OCI-LY7 (cell line): ENCODE measurements around the gene SLC6A19. TPM values are rescaled to one million over a fixed set of nuclear protein-coding genes. Genes with fewer than 3 reads are reported as not detected.
A peak's percentile ranks its signal among the peaks of the same experiment; 100 is the strongest.

Experiments used
- BruUV-seq: library from RNA; stranded (reverse); fragments of 400-500 nt; replicated peaks from 2 replicates; lab custom pipeline; 2021; lab: Mats Ljungman, UMichigan
- CTCF ChIA-PET: fragments of 300-600 bp; sonication (Branson Sonifier 250); formaldehyde crosslinking; loops from one replicate; lab custom pipeline; 2022; ENCODE audit warnings: antibody characterized with exemption; ENCODE audit not compliant: unreplicated experiment; lab: Charles Lee
- POLR2A ChIA-PET: fragments of 300-600 bp; sonication (Branson Sonifier 250); formaldehyde crosslinking; loops from one replicate; lab custom pipeline; 2022; ENCODE audit warnings: antibody characterized with exemption; lab: Charles Lee
- DNase-seq: peaks from one replicate; pipeline ENCODE4 v3.0.0-alpha.2; 2015; ENCODE audit warnings: low spot score
- H2AFZ ChIP-seq: fragments of 200-600 bp; sonication (generic), shearing (Covaris generic); 2 replicates; pipeline ENCODE4 v1.6.1; 2014; ENCODE audit warnings: mild to moderate bottlenecking, antibody characterized with exemption, low read length, moderate library complexity
- H3K27ac ChIP-seq: fragments of 200-600 bp; sonication (generic); 2 replicates; pipeline ENCODE4 v1.5.1; 2014; ENCODE audit warnings: mixed run types, low read depth, mild to moderate bottlenecking, moderate library complexity, low read length, inconsistent platforms; ENCODE audit not compliant: poor library complexity, severe bottlenecking
- H3K36me3 ChIP-seq: fragments of 200-600 bp; sonication (generic); 2 replicates; pipeline ENCODE4 v1.6.1; 2014; ENCODE audit warnings: mild to moderate bottlenecking, antibody characterized with exemption, low read length, moderate library complexity, mixed read lengths; ENCODE audit not compliant: insufficient read depth
- H3K4me1 ChIP-seq: fragments of 200-600 bp; sonication (generic); 2 replicates; pipeline ENCODE4 v1.5.1; 2014; ENCODE audit warnings: mild to moderate bottlenecking, low read length; ENCODE audit not compliant: insufficient read depth, poor library complexity, severe bottlenecking
- H3K4me2 ChIP-seq: fragments of 200-600 bp; sonication (generic); 2 replicates; pipeline ENCODE4 v1.6.1; 2014; ENCODE audit warnings: mild to moderate bottlenecking, low read length
- H3K4me3 ChIP-seq: fragments of 200-600 bp; sonication (generic); 2 replicates; pipeline ENCODE4 v1.5.1; 2014; ENCODE audit warnings: mild to moderate bottlenecking, low read depth, low read length; ENCODE audit not compliant: poor library complexity, severe bottlenecking
- H3K79me2 ChIP-seq: fragments of 200-600 bp; sonication (generic); 2 replicates; pipeline ENCODE4 v1.6.1; 2016; ENCODE audit warnings: low read depth, mild to moderate bottlenecking, low read length, moderate library complexity, mixed read lengths; ENCODE audit not compliant: insufficient read depth
- H3K9me2 ChIP-seq: fragments of 200-600 bp; sonication (generic); 2 replicates; pipeline ENCODE4 v1.6.1; 2016; ENCODE audit warnings: mild to moderate bottlenecking, low read length, mixed read lengths; ENCODE audit not compliant: insufficient read depth
- H3K9me3 ChIP-seq: fragments of 200-600 bp; sonication (generic); 2 replicates; pipeline ENCODE4 v1.6.1; 2014; ENCODE audit warnings: mild to moderate bottlenecking, mixed run types, low read length, mixed read lengths
- H4K20me1 ChIP-seq: fragments of 200-600 bp; sonication (generic); 2 replicates; pipeline ENCODE4 v1.6.1; 2014; ENCODE audit warnings: mild to moderate bottlenecking, antibody characterized with exemption, low read length, moderate library complexity, mixed read lengths; ENCODE audit not compliant: insufficient read depth
- EZH2phosphoT487 ChIP-seq: fragments of 200-600 bp; sonication (generic); IDR thresholded peaks from 2 replicates; pipeline ENCODE4 v1.6.1; 2018; ENCODE audit warnings: low read depth, borderline replicate concordance, mild to moderate bottlenecking, mixed run types, antibody characterized with exemption, low read length, moderate library complexity, mixed read lengths
- intact Hi-C: fragments of 100-400 bp; cut with micrococcal nuclease; formaldehyde crosslinking; loops from one replicate; pipeline ENCODE4 v1.10.0; 2022; ENCODE audit not compliant: unreplicated experiment
- total RNA-seq, 2 experiments: library from RNA; depleted of rRNA in 1 of 2; stranded (reverse); fragments of >200 nt in 1 of 2; shearing (Covaris generic) in 1 of 2; gene quantifications; 2 replicates each; pipeline ENCODE4 v1.2.3, GENCODE V29; 2014 to 2022
- TF ChIP-seq, protein P1 (sequence below): fragments of 200-600 bp; sonication (generic); conservative IDR thresholded peaks from 2 replicates; pipeline ENCODE4 v1.5.1; 2014; ENCODE audit warnings: mild to moderate bottlenecking, antibody characterized with exemption, low read length, moderate library complexity, mixed read lengths

The SLC6A19 gene
- total RNA-seq, 2 experiments from 2014 or later, result not detected

DNA sequence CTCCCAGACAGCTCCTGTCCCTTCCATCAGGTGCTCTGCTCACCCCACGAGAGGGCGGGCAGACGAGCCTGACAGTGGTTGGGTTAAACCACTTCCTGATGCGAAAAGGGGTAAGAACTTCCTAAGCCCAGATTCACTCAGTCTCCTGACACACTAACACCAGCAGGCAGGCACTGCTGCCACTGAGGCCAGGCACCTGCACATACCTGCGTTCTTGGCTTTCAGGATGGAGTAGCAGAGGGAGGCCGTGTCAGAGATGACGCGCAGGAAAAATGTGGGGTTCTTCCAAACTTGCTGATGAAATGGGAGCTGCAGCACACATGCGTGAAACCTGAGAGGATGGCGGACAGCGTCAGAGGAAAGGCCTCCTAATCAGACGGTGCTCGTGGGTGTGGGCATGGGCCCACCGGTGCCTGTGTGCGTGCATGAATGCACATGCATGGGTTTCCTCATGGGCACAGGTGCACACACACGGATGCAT lies 53.7 kb downstream of the SLC6A19 start:
- Histone ChIP-seq H3K4me3 (no peak overlapping the region), H3K79me2 (no peaks in the 10 kb centered on the region), H4K20me1 (no peaks in the 10 kb centered on the region), H2AFZ (no peak overlapping the region), H3K9me3 (no peaks in the 10 kb centered on the region), H3K4me1 (peaks cover 21% of the 10 kb centered on the region), H3K9me2 (no peaks in the 10 kb centered on the region), H3K36me3 (peaks cover 90% of the 10 kb centered on the region), H3K27ac (peak overlapping the region; percentile 25), H3K4me2 (no peak overlapping the region)
- BruUV-seq, result no TSS peak
- TF ChIP-seq, protein P1, sequence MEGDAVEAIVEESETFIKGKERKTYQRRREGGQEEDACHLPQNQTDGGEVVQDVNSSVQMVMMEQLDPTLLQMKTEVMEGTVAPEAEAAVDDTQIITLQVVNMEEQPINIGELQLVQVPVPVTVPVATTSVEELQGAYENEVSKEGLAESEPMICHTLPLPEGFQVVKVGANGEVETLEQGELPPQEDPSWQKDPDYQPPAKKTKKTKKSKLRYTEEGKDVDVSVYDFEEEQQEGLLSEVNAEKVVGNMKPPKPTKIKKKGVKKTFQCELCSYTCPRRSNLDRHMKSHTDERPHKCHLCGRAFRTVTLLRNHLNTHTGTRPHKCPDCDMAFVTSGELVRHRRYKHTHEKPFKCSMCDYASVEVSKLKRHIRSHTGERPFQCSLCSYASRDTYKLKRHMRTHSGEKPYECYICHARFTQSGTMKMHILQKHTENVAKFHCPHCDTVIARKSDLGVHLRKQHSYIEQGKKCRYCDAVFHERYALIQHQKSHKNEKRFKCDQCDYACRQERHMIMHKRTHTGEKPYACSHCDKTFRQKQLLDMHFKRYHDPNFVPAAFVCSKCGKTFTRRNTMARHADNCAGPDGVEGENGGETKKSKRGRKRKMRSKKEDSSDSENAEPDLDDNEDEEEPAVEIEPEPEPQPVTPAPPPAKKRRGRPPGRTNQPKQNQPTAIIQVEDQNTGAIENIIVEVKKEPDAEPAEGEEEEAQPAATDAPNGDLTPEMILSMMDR, result no peak
- no peak for TF ChIP-seq EZH2phosphoT487
- POLR2A ChIA-PET, result no interaction called here
- CTCF ChIA-PET, result no interaction called here
- peak; percentile 51 for DNase-seq
- intact Hi-C loops, result no loop called here

DNA sequence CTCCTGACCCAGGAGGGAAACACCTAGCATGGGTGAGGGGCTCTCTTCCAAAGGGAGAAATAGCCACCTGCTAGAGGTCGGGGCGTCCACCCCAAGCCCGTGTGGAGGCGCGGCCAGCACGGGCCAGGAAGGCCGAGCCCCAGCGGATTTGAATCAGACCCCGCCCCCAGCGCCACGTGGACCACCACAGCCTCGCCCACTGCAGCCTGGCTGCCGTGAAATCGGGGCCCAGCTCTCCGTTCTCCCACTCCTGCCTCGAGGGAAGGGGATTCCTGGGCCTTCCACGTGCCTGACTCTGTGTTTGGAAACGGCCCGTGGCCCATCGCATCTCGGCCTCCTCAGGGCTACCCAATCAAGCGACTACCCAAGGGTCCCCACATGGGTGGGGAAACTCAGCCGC lies 55.4 kb downstream of the SLC6A19 start:
- Histone ChIP-seq H3K4me1 (peaks cover 10% of the 10 kb centered on the region), H3K9me2 (no peaks in the 10 kb centered on the region), H3K4me3 (no peak overlapping the region), H3K79me2 (no peaks in the 10 kb centered on the region), H4K20me1 (no peaks in the 10 kb centered on the region), H3K27ac (no peak overlapping the region), H3K4me2 (no peak overlapping the region), H3K36me3 (peaks cover 92% of the 10 kb centered on the region), H2AFZ (no peak overlapping the region), H3K9me3 (no peaks in the 10 kb centered on the region)
- BruUV-seq, result no TSS peak
- intact Hi-C loops, result no loop called here
- no peak for DNase-seq
- ChIA-PET CTCF (no interaction called here), POLR2A (no interaction called here)
- TF ChIP-seq, protein P1, result no peak
- TF ChIP-seq EZH2phosphoT487, result no peak

DNA sequence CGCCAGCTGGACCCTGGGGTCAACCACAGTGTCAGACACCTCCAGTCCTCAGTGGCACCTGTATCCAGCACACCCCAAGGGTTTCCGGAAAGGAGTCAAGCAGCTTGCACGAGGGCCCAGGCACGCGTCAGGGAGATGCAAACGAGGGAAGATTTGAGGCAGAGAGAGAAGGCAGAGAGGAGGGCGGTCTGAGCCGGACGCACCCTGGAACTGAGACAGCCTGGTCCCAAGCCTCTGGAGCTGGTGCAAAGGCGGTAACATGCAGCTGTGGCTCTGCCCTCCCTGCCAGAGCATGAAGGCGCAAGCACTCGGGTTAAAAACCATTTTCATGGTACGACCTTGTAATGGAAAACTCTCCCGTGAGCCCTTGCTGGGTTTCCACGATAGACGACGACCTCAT lies 56.0 kb downstream of the SLC6A19 start:
- H3K36me3 ChIP-seq, result peaks cover 94% of the 10 kb centered on the region
- H3K4me3 ChIP-seq, result no peak overlapping the region
- H3K9me3 ChIP-seq, result no peaks in the 10 kb centered on the region
- ChIA-PET POLR2A (no interaction called here), CTCF (no interaction called here)
- no peak for TF ChIP-seq EZH2phosphoT487
- TF ChIP-seq, protein P1, result no peak
- H4K20me1 ChIP-seq, result no peaks in the 10 kb centered on the region
- H3K4me2 ChIP-seq, result no peak overlapping the region
- no peak overlapping the region for H2AFZ ChIP-seq
- no peaks in the 10 kb centered on the region for H3K9me2 ChIP-seq
- no TSS peak for BruUV-seq
- intact Hi-C loops, result no loop called here
- no peak for DNase-seq
- peaks cover 10% of the 10 kb centered on the region for H3K4me1 ChIP-seq
- H3K27ac ChIP-seq, result no peak overlapping the region
- no peaks in the 10 kb centered on the region for H3K79me2 ChIP-seq
